H1 (cell line): Measurements from ENCODE around the gene COL25A1.

ENCODE experiments used
- CEBPB ChIP-seq: IDR thresholded peaks from 2 replicates; pipeline ENCODE4 v1.6.1; 2012; ENCODE audit warnings: low read depth, low read length
- CHD2 ChIP-seq: IDR thresholded peaks from 2 replicates; pipeline ENCODE4 v1.6.1; 2012; ENCODE audit warnings: low read length, improper control_type of control experiment
- EP300 ChIP-seq, 2 experiments: IDR thresholded peaks; 1 replicate in 1 of 2; 2 replicates in 1 of 2; pipeline ENCODE4 v1.6.1; 2011 to 2012; ENCODE audit warnings: low read depth in 2 of 2, low read length in 2 of 2, mild to moderate bottlenecking in 2 of 2, borderline replicate concordance in 1 of 2, inconsistent platforms in 1 of 2, moderate library complexity in 1 of 2
- GABPA ChIP-seq: IDR thresholded peaks from 2 replicates; pipeline ENCODE4 v1.6.1; 2011; ENCODE audit warnings: mild to moderate bottlenecking, low read length, moderate library complexity, borderline replicate concordance; ENCODE audit not compliant: insufficient read depth
- KDM1A ChIP-seq: fragments of 200-600, 300-600 bp; sonication (generic); IDR thresholded peaks from 2 replicates; pipeline ENCODE4 v1.7.1; 2016; ENCODE audit warnings: mild to moderate bottlenecking, low read length, borderline replicate concordance
- TF ChIP-seq, protein P1 (sequence below): IDR thresholded peaks from 2 replicates; pipeline ENCODE4 v1.6.1; 2011; ENCODE audit warnings: low read depth, mild to moderate bottlenecking, low read length; ENCODE audit not compliant: insufficient read depth
- TF ChIP-seq, protein P2 (sequence below), 3 experiments: IDR thresholded peaks; 1 replicate in 2 of 3; 2 replicates in 1 of 3; pipeline versions ENCODE4 v1.5.1 to v1.6.1; 2011; ENCODE audit warnings: low read length in 3 of 3, mild to moderate bottlenecking in 3 of 3, inconsistent platforms in 2 of 3, low read depth in 1 of 3, moderate library complexity in 1 of 3; ENCODE audit not compliant: insufficient read depth in 1 of 3; ENCODE audit errors: control extremely low read depth in 1 of 3
- TF ChIP-seq, protein P3 (sequence below): IDR thresholded peaks from 2 replicates; pipeline ENCODE4 v1.6.1; 2012; ENCODE audit warnings: low read length, inconsistent platforms

DNA sequence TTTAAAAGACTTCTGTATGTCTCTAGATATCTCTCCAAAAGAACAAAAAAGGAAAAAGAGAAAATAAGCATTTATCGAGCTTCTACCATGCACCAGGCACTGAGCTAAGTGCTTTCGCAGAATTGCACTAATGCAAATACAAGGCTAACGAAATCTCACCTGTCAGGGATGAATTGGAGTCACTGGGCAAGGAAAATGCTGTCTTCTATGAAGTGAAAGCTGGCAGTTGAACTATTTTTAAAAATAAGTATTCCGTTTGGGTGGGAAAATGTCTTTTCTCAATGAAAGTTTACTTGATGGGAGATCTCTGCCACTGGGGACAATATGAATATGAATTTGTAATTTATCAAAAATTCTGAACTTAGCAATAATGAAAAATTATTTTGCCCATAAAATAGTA lies 47.6 kb downstream of the COL25A1 start:
- no peak for TF ChIP-seq GABPA
- TF ChIP-seq CEBPB, result no peak
- TF ChIP-seq, protein P1, sequence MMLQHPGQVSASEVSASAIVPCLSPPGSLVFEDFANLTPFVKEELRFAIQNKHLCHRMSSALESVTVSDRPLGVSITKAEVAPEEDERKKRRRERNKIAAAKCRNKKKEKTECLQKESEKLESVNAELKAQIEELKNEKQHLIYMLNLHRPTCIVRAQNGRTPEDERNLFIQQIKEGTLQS, result no peak
- TF ChIP-seq, protein P2, sequence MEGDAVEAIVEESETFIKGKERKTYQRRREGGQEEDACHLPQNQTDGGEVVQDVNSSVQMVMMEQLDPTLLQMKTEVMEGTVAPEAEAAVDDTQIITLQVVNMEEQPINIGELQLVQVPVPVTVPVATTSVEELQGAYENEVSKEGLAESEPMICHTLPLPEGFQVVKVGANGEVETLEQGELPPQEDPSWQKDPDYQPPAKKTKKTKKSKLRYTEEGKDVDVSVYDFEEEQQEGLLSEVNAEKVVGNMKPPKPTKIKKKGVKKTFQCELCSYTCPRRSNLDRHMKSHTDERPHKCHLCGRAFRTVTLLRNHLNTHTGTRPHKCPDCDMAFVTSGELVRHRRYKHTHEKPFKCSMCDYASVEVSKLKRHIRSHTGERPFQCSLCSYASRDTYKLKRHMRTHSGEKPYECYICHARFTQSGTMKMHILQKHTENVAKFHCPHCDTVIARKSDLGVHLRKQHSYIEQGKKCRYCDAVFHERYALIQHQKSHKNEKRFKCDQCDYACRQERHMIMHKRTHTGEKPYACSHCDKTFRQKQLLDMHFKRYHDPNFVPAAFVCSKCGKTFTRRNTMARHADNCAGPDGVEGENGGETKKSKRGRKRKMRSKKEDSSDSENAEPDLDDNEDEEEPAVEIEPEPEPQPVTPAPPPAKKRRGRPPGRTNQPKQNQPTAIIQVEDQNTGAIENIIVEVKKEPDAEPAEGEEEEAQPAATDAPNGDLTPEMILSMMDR (IDR thresholded peaks at IDR 0.05; ENCODE audit: control extremely low read depth in 1 of 3, insufficient read depth in 1 of 3, low read depth in 1 of 3, low read length in 3 of 3), result no peak
- TF ChIP-seq EP300 (IDR thresholded peaks at IDR 0.05; ENCODE audit: borderline replicate concordance in 1 of 2, low read depth in 2 of 2, low read length in 2 of 2), result no peak
- no peak for TF ChIP-seq CHD2
- TF ChIP-seq, protein P3, sequence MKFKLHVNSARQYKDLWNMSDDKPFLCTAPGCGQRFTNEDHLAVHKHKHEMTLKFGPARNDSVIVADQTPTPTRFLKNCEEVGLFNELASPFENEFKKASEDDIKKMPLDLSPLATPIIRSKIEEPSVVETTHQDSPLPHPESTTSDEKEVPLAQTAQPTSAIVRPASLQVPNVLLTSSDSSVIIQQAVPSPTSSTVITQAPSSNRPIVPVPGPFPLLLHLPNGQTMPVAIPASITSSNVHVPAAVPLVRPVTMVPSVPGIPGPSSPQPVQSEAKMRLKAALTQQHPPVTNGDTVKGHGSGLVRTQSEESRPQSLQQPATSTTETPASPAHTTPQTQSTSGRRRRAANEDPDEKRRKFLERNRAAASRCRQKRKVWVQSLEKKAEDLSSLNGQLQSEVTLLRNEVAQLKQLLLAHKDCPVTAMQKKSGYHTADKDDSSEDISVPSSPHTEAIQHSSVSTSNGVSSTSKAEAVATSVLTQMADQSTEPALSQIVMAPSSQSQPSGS, result no peak
- no peak for TF ChIP-seq KDM1A
